Skeletal muscle satellite cell (primary cell): ENCODE data around the gene ATP10A.

Experiments used
- H3K27me3 ChIP-seq: 2 replicates; pipeline ENCODE4 v1.7.0; 2013; ENCODE audit warnings: low read length; ENCODE audit not compliant: control insufficient read depth, insufficient read depth
- H3K36me3 ChIP-seq: 2 replicates; pipeline ENCODE4 v1.7.0; 2013; ENCODE audit warnings: mild to moderate bottlenecking, control low read depth, low read length; ENCODE audit not compliant: insufficient read depth
- H3K4me1 ChIP-seq: 2 replicates; pipeline ENCODE4 v1.7.0; 2013; ENCODE audit warnings: low read length; ENCODE audit not compliant: control insufficient read depth, insufficient read depth
- H3K4me2 ChIP-seq: 2 replicates; pipeline ENCODE4 v1.7.0; 2013; ENCODE audit warnings: mild to moderate bottlenecking, low read length
- H3K4me3 ChIP-seq: 2 replicates; pipeline ENCODE4 v1.7.0; 2013; ENCODE audit warnings: low read length
- H3K9ac ChIP-seq: 2 replicates; pipeline ENCODE4 v1.7.0; 2013; ENCODE audit warnings: mild to moderate bottlenecking, low read depth, low read length, moderate library complexity
- H3K9me3 ChIP-seq: replicated peaks from 2 replicates; pipeline ENCODE4 v1.7.0; 2013; ENCODE audit warnings: mild to moderate bottlenecking, control low read depth, low read length

Gene ATP10A

DNA sequence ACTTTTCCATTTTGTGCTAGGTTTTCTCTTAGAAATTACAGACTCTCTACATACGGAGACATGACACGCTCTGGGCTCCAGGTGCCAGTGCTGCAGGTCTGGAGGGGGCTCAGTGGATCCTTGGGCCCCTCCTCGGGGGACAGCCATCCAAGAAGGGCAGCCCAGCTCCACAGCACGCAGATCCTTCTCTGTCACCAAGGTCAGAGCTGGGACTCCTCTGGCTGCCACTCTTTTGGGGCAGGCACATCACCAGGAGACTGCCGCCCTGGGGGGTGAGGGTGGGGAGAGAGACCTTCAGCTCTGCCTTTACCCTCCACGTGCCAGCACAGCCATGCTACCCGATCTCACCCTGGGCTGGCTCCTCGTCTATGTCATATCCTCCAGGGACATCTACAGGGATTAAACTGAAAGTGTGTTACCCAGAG lies 65.6 kb downstream of the ATP10A start:
- peak overlapping the region; percentile 42 for H3K9ac ChIP-seq
- peak overlapping the region; percentile 40 for H3K4me2 ChIP-seq
- peaks cover 20% of the 10 kb centered on the region for H3K4me1 ChIP-seq
- H3K9me3 ChIP-seq = no peaks in the 10 kb centered on the region
- H3K27me3 ChIP-seq = no peaks in the 10 kb centered on the region
- no peak overlapping the region for H3K4me3 ChIP-seq
- no peaks in the 10 kb centered on the region for H3K36me3 ChIP-seq

DNA sequence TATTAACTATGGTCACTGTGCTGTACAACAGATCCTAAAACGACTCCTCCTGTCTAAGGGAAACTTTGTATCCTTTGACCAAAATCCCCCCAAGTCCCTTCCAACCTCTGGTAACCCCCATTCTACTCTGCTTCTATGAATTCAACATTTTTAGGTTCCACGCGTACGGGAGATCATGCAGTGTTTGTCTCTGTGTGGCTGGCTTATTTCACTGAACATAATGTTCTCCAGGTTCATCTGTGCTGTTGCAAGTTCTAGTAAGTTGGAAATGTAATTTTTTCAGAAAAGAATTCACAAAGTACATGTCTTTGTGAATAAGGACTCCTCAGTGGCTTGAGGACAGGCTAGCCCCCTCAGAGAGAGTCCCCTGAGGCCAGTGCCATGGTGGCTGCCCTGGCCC lies 66.1 kb downstream of the ATP10A start:
- Histone ChIP-seq H3K9me3 (no peaks in the 10 kb centered on the region), H3K9ac (peak overlapping the region; percentile 42), H3K36me3 (no peaks in the 10 kb centered on the region), H3K27me3 (no peaks in the 10 kb centered on the region), H3K4me3 (no peak overlapping the region), H3K4me1 (peaks cover 20% of the 10 kb centered on the region), H3K4me2 (no peak overlapping the region)

- no peak overlapping the region for H3K4me3 ChIP-seq
- no peak overlapping the region for H3K9ac ChIP-seq
- no peaks in the 10 kb centered on the region for H3K27me3 ChIP-seq
- H3K9me3 ChIP-seq = no peaks in the 10 kb centered on the region
- peaks cover 22% of the 10 kb centered on the region for H3K4me1 ChIP-seq
- H3K36me3 ChIP-seq = no peaks in the 10 kb centered on the region
- no peak overlapping the region for H3K4me2 ChIP-seq
Measured at GRCh38 chr15:25796395-25796794, 66.7 kb downstream of the ATP10A start.

GRCh38 chr15:25795712-25796111 lies 67.4 kb downstream of the ATP10A start:
- Histone ChIP-seq H3K4me1 (peaks cover 29% of the 10 kb centered on the region), H3K4me2 (no peak overlapping the region), H3K4me3 (no peak overlapping the region), H3K27me3 (no peaks in the 10 kb centered on the region), H3K36me3 (no peaks in the 10 kb centered on the region), H3K9me3 (no peaks in the 10 kb centered on the region), H3K9ac (no peak overlapping the region)

DNA sequence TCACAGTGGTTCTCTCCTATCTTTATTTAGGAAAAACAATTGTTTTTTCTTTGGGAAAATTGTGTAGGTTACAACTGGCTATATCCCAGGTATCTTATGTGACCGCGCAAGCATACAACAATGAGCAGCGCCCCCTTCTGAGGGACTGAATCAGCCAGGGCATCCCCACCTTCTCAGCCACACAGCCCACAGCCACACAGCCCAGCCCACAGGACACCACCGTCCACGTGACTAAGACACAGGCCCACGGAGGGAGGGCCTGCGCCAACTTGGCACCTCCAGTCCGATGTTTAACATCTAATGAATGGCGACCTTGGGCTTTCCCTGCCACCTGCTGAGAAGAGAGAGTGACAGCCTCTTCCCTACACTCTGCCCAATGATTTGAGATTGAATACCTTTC lies 68.1 kb downstream of the ATP10A start:
- Histone ChIP-seq H3K36me3 (no peaks in the 10 kb centered on the region), H3K4me2 (no peak overlapping the region), H3K9ac (no peak overlapping the region), H3K27me3 (no peaks in the 10 kb centered on the region), H3K4me1 (peaks cover 34% of the 10 kb centered on the region), H3K4me3 (no peak overlapping the region), H3K9me3 (no peaks in the 10 kb centered on the region)

GRCh38 chr15:25793354-25794050 lies 69.6 kb downstream of the ATP10A start:
- Histone ChIP-seq H3K4me2 (no peak overlapping the region), H3K9ac (no peak overlapping the region), H3K4me1 (peaks cover 45% of the 10 kb centered on the region), H3K36me3 (no peaks in the 10 kb centered on the region), H3K27me3 (no peaks in the 10 kb centered on the region), H3K9me3 (no peaks in the 10 kb centered on the region), H3K4me3 (no peak overlapping the region)

DNA sequence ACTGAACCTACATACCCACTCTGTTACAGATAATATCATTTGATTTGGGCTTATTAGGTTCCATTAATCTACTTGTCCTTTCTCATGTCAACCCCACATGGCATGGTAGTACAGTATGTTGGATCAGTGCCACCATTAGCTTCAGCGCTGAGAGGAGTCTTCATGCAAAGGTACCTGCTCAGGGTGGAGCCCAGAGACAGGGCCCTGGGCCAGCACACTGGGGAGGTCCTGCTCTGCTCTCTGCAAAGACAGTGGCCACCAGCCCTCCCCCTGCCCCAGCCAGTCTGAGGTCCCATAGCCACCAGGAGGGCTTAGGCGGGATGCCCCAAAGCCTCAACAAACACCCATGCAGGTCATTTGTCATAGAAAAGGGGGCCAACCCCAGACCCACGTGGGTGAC lies 71.0 kb downstream of the ATP10A start:
- Histone ChIP-seq H3K4me3 (no peak overlapping the region), H3K27me3 (no peaks in the 10 kb centered on the region), H3K9me3 (no peaks in the 10 kb centered on the region), H3K36me3 (no peaks in the 10 kb centered on the region), H3K9ac (no peak overlapping the region), H3K4me2 (no peak overlapping the region), H3K4me1 (peaks cover 47% of the 10 kb centered on the region)

DNA sequence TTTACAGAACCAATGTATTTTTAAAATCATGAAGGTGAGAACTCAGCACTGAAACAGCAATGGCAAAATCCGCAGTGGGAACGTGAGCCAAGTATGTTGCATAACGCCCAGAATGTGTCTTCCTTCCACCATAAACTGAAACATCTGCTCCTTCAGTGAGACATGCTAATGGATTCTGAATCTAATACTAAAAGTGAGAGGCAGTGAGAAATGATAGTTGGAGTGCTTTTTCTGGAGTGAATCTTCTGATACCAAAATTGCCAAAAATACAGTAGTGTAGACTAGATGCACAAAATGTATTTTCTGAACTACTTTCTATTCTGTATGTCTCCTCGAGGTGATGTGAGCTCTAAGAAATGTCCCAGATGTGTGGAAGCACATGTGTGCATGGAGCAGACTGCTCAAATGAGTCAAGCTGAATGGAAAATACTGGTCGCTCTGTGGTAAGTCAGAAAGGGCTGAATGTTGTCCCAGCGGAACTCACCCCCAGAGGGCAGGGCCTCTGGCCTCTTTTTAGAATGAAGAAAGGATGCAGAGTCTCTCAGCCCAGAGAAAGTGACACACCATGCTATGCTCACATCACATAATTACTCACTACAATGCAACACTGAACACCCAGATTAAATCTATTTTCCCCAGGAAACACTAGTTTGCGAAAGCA lies 73.0 kb downstream of the ATP10A start:
- Histone ChIP-seq H3K4me1 (peaks cover 57% of the 10 kb centered on the region), H3K4me2 (peak overlapping the region; percentile 67), H3K36me3 (no peaks in the 10 kb centered on the region), H3K4me3 (peak overlapping the region; percentile 29), H3K9ac (peak overlapping the region; percentile 66), H3K9me3 (no peaks in the 10 kb centered on the region), H3K27me3 (no peaks in the 10 kb centered on the region)

- Histone ChIP-seq H3K27me3 (no peaks in the 10 kb centered on the region), H3K9ac (peak overlapping the region; percentile 66), H3K4me3 (peak overlapping the region; percentile 8), H3K4me1 (peaks cover 60% of the 10 kb centered on the region), H3K4me2 (peak overlapping the region; percentile 67), H3K9me3 (no peaks in the 10 kb centered on the region), H3K36me3 (no peaks in the 10 kb centered on the region)
Measured at GRCh38 chr15:25789616-25789999, 73.5 kb downstream of the ATP10A start.

GRCh38 chr15:25789211-25789610 lies 73.9 kb downstream of the ATP10A start:
- H3K4me1 ChIP-seq = peaks cover 62% of the 10 kb centered on the region

DNA sequence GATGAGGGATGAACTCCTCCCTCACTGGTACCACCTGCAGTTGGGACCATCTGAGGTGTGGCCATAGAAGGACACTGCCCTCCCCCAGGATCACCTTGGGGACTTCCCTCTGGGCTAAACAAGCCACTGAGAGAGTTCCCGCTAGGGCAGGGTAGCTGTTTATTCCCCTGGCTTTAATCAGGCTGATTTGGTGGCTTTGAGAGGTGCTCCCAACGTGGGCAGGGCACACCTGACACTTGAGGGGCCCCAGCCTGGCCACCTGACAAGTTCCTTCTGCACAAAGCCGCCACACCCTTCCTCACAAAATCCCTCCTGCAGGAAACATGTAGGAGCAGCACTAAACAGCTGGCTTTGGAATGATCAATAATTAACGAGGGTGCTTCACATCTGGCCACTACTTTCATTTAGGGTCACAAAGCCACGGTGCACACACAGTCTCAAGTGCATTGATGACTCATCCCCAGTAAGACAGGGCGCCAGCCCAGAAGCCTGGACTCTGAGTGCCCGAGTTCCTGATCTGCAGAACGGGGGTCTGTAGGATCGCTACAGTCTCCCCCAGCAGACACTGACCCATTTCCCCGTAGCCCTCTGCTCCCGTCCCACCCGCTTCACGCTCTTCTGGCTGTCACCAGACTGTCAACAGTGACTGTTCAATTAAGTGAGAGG lies 75.1 kb downstream of the ATP10A start:
- Histone ChIP-seq H3K9ac (peak overlapping the region; percentile 52), H3K9me3 (no peaks in the 10 kb centered on the region), H3K4me1 (peaks cover 67% of the 10 kb centered on the region), H3K4me2 (peak overlapping the region; percentile 74), H3K4me3 (peak overlapping the region; percentile 34), H3K36me3 (no peaks in the 10 kb centered on the region), H3K27me3 (no peaks in the 10 kb centered on the region)

More at GRCh38 chr15:25789211-25789610, 73.9 kb downstream of the ATP10A start:
- H3K27me3 ChIP-seq = no peaks in the 10 kb centered on the region
- no peaks in the 10 kb centered on the region for H3K36me3 ChIP-seq
- H3K9ac ChIP-seq = peak overlapping the region; percentile 66
- H3K4me3 ChIP-seq = no peak overlapping the region
- no peaks in the 10 kb centered on the region for H3K9me3 ChIP-seq
- no peak overlapping the region for H3K4me2 ChIP-seq
